HEK293 (cell line): ENCODE data around the gene ZNF853.

Experiments used
- KLF7 ChIP-seq: fragments of 450-650 bp; formaldehyde crosslinking; IDR thresholded peaks from 2 replicates; pipeline ENCODE4 v1.5.1; 2016; ENCODE audit warnings: missing biosample characterization, missing genetic modification characterization, borderline replicate concordance
- KLF8 ChIP-seq: fragments of 450-650 bp; formaldehyde crosslinking; IDR thresholded peaks from 2 replicates; pipeline ENCODE4 v1.5.1; 2016; ENCODE audit warnings: missing biosample characterization, missing genetic modification characterization
- SCRT1 ChIP-seq: fragments of 450-650 bp; formaldehyde crosslinking; IDR thresholded peaks from 2 replicates; pipeline ENCODE4 v1.5.1; 2016; ENCODE audit warnings: missing biosample characterization, missing genetic modification characterization, borderline replicate concordance
- ZBTB11 ChIP-seq: fragments of 450-650 bp; formaldehyde crosslinking; conservative IDR thresholded peaks from 2 replicates; pipeline ENCODE4 v1.5.1; 2016; ENCODE audit warnings: low read depth, missing biosample characterization, missing genetic modification characterization
- ZBTB17 ChIP-seq: fragments of 450-650 bp; formaldehyde crosslinking; IDR thresholded peaks from 2 replicates; pipeline ENCODE4 v1.5.1; 2016; ENCODE audit warnings: missing biosample characterization, missing genetic modification characterization
- ZBTB26 ChIP-seq: fragments of 450-650 bp; formaldehyde crosslinking; optimal IDR thresholded peaks from 2 replicates; pipeline ENCODE3; 2016; ENCODE audit warnings: missing biosample characterization, mild to moderate bottlenecking, missing genetic modification characterization
- ZBTB8A ChIP-seq: fragments of 450-650 bp; formaldehyde crosslinking; IDR thresholded peaks from 2 replicates; pipeline ENCODE4 v1.5.1; 2016; ENCODE audit warnings: missing biosample characterization, missing genetic modification characterization
- ZFP3 ChIP-seq: fragments of 450-650 bp; formaldehyde crosslinking; IDR thresholded peaks from 2 replicates; pipeline ENCODE4 v1.5.1; 2016; ENCODE audit warnings: low read depth, missing biosample characterization, missing genetic modification characterization
- ZNF114 ChIP-seq: fragments of 450-650 bp; formaldehyde crosslinking; IDR thresholded peaks from 2 replicates; pipeline ENCODE4 v1.5.0; 2017; ENCODE audit warnings: missing biosample characterization, missing genetic modification characterization
- ZNF157 ChIP-seq: fragments of 450-650 bp; formaldehyde crosslinking; IDR thresholded peaks from 2 replicates; pipeline ENCODE4 v1.5.1; 2016; ENCODE audit warnings: missing biosample characterization, missing genetic modification characterization
- ZNF169 ChIP-seq: fragments of 450-650 bp; formaldehyde crosslinking; IDR thresholded peaks from 2 replicates; pipeline ENCODE4 v1.5.1; 2016; ENCODE audit warnings: missing biosample characterization, missing genetic modification characterization
- ZNF19 ChIP-seq: fragments of 450-650 bp; formaldehyde crosslinking; IDR thresholded peaks from 2 replicates; pipeline ENCODE4; 2016; ENCODE audit warnings: missing biosample characterization, missing genetic modification characterization, low read depth
- ZNF214 ChIP-seq: fragments of 450-650 bp; formaldehyde crosslinking; IDR thresholded peaks from 2 replicates; pipeline ENCODE4 v1.5.1; 2017; ENCODE audit warnings: missing biosample characterization, mild to moderate bottlenecking, missing genetic modification characterization, borderline replicate concordance
- ZNF26 ChIP-seq: fragments of 450-650 bp; formaldehyde crosslinking; IDR thresholded peaks from 2 replicates; pipeline ENCODE4 v1.5.1; 2016; ENCODE audit warnings: missing biosample characterization, missing genetic modification characterization
- ZNF280D ChIP-seq: fragments of 450-650 bp; formaldehyde crosslinking; IDR thresholded peaks from 2 replicates; pipeline ENCODE4 v1.5.1; 2016; ENCODE audit warnings: missing biosample characterization, missing genetic modification characterization
- ZNF354C ChIP-seq: fragments of 450-650 bp; formaldehyde crosslinking; IDR thresholded peaks from 2 replicates; pipeline ENCODE4 v1.5.1; 2016; ENCODE audit warnings: missing biosample characterization, missing genetic modification characterization, low read depth, borderline replicate concordance
- ZNF473 ChIP-seq: fragments of 450-650 bp; formaldehyde crosslinking; IDR thresholded peaks from 2 replicates; pipeline ENCODE4 v1.5.1; 2017; ENCODE audit warnings: missing biosample characterization, missing genetic modification characterization
- ZNF510 ChIP-seq: fragments of 450-650 bp; formaldehyde crosslinking; IDR thresholded peaks from 2 replicates; pipeline ENCODE4 v1.5.1; 2018; ENCODE audit warnings: mild to moderate bottlenecking, missing genetic modification characterization, missing biosample characterization; ENCODE audit not compliant: insufficient replicate concordance
- ZNF513 ChIP-seq: fragments of 450-650 bp; IDR thresholded peaks from 2 replicates; pipeline ENCODE4 v1.5.1; 2018; ENCODE audit warnings: missing biosample characterization, missing genetic modification characterization
- ZNF514 ChIP-seq: fragments of 450-650 bp; formaldehyde crosslinking; IDR thresholded peaks from 2 replicates; pipeline ENCODE4 v1.5.1; 2016; ENCODE audit warnings: missing biosample characterization, missing genetic modification characterization
- ZNF561 ChIP-seq: fragments of 450-650 bp; IDR thresholded peaks from 2 replicates; pipeline ENCODE4 v1.5.1; 2018; ENCODE audit warnings: missing biosample characterization, missing genetic modification characterization, borderline replicate concordance
- ZNF600 ChIP-seq: fragments of 450-650 bp; formaldehyde crosslinking; IDR thresholded peaks from 2 replicates; pipeline ENCODE4 v1.5.1; 2016; ENCODE audit warnings: missing biosample characterization, missing genetic modification characterization
- ZNF624 ChIP-seq: fragments of 450-650 bp; formaldehyde crosslinking; IDR thresholded peaks from 2 replicates; pipeline ENCODE4 v1.5.1; 2017; ENCODE audit warnings: missing biosample characterization, missing genetic modification characterization
- ZNF660 ChIP-seq: fragments of 450-650 bp; IDR thresholded peaks from 2 replicates; pipeline ENCODE4 v1.5.1; 2018; ENCODE audit warnings: missing biosample characterization, mild to moderate bottlenecking, missing genetic modification characterization
- ZNF670 ChIP-seq: fragments of 450-650 bp; formaldehyde crosslinking; IDR thresholded peaks from 2 replicates; pipeline ENCODE4 v1.5.1; 2016; ENCODE audit warnings: missing biosample characterization, missing genetic modification characterization, low read depth
- ZNF76 ChIP-seq: fragments of 450-650 bp; formaldehyde crosslinking; IDR thresholded peaks from 2 replicates; pipeline ENCODE4; 2016; ENCODE audit warnings: low read depth, missing biosample characterization, missing genetic modification characterization, borderline replicate concordance
- ZNF791 ChIP-seq: fragments of 450-650 bp; formaldehyde crosslinking; IDR thresholded peaks from 2 replicates; pipeline ENCODE4 v1.5.1; 2016; ENCODE audit warnings: missing biosample characterization, missing genetic modification characterization

The ZNF853 gene

GRCh38 chr7:6577369-6578113 lies 37.9 kb upstream of the ZNF853 start, which contains the start of gene ZDHHC4 (continued):
- peak; percentile 69 for TF ChIP-seq ZBTB26 (tag by site-specific recombination)
- TF ChIP-seq ZFP3 (tag by site-specific recombination), result no peak
- no peak for TF ChIP-seq ZNF354C (tag by site-specific recombination)
- TF ChIP-seq ZNF513 (tag by site-specific recombination), result no peak
- TF ChIP-seq ZNF561 (tag by site-specific recombination), result peak; percentile 44; the same call in 1 of the 2 replicates
- TF ChIP-seq ZNF280D (tag by site-specific recombination), result no peak
- no peak for TF ChIP-seq KLF7 (tag by site-specific recombination)
- peak; percentile 46; the same call in 1 of the 2 replicates for TF ChIP-seq ZNF76 (tag by site-specific recombination)
- no peak for TF ChIP-seq ZNF473 (tag by site-specific recombination)
- TF ChIP-seq ZBTB17, result no peak
- no peak for TF ChIP-seq ZNF214
- no peak for TF ChIP-seq SCRT1 (tag by site-specific recombination)
- TF ChIP-seq ZNF670, result no peak
- TF ChIP-seq ZNF624 (tag by site-specific recombination), result no peak
- peak; percentile 96 for TF ChIP-seq ZBTB11 (tag by site-specific recombination)
- TF ChIP-seq ZBTB8A (tag by site-specific recombination), result peak; percentile 100
- no peak for TF ChIP-seq ZNF510 (tag by site-specific recombination)
- no peak for TF ChIP-seq ZNF514 (tag by site-specific recombination)
- TF ChIP-seq ZNF600 (tag by site-specific recombination), result peak; percentile 38; the same call in 1 of the 2 replicates
- peak; percentile 48; the same call in 1 of the 2 replicates for TF ChIP-seq ZNF660
- TF ChIP-seq ZNF169 (tag by site-specific recombination), result no peak
- no peak for TF ChIP-seq ZNF791
- peak; percentile 62; the same call in 1 of the 2 replicates for TF ChIP-seq KLF8
- no peak for TF ChIP-seq ZNF26 (tag by site-specific recombination)
- no peak for TF ChIP-seq ZNF19
- TF ChIP-seq ZNF157 (tag by site-specific recombination), result no peak
- TF ChIP-seq ZNF114 (tag by site-specific recombination), result no peak
